Glomerular visceral epithelial cell (primary cell): Measurements from ENCODE around the gene NUDT7.

Source experiments
- DNase-seq: peaks from one replicate; pipeline ENCODE4 v3.0.0-alpha.2; 2016; ENCODE audit errors: extremely low spot score

Gene NUDT7

GRCh38 chr16:77780378-77780837 is 58.1 kb downstream of the NUDT7 start:
- DNase-seq = no peak

DNA sequence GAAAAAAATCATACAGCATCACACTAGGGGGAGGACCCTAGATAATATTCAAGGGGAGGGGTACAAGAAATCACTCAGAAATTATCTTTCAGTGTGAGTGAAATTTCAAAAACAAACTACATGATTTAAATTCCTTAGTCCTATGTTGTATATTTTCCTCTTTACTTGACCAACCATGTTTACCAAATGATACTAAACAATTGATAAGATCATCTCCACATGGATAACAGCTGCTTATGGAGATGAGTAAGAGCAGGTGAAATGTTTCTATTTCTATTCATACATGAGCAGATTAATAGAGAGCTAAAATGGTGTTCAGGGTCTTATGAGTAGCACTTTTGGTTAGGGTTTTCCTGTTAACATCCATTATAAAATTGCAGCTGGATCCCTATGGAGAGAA is 58.8 kb downstream of the NUDT7 start:
- no peak for DNase-seq

DNA sequence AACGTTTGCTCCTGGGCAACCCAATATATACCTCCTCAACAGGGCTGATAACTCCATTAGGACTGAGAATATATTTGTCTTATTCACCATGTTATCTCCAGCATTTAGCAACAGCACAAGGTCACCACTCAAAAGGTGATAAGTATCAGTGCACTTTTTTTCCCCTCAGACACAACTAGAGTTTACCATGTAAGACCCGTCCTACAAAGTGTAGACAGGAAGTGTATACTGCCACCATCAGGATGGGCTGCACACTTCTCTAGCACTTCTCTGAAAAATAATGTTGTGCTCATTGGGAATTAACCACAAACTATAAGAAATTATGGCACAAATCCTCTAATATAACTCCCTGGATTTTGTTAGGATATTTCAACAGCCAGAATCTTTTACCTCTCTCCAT is 60.4 kb downstream of the NUDT7 start:
- DNase-seq = no peak

DNA sequence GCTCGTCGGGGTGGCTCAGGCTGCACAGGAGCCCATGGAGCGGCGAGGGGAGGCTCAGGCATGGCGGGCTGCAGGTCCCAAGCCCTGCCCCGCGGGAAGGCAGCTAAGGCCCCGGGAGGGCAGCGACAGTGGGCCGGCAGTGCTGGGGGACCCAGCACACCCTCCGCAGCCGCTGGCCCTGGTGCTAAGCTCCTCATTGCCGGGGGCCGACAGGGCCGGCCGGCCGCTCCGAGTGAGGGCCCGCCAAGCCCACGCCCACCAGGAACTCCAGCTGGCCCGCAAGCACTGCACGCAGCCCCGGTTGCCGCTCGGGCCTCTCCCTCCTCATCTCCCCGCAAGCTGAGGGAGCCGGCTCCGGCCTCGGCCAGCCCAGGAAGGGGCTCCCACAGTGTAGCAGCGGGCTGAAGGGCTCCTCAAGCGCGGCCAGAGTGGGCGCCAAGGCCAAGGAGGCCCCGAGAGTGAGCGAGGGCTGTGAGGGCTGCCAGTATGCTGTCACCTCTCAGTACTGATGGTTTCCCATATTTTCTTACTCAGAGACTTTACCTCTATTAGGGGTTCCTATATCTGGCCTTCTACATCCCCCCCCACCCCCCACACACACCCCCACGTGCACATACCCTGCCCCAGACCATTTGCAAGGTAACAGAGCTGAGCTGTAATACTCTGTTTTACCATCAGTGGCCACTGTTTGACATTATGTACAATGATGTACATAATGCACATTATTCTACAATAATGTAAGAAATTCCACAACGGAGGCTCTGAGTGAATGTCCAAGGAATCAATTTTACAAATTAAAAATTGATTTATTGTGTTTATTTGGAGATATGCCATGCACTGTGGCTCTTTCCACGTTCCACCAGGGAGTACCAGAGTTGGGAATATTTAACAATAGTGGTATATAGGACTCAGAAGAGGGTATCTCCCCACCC is 62.4 kb downstream of the NUDT7 start:
- DNase-seq = no peak

DNA sequence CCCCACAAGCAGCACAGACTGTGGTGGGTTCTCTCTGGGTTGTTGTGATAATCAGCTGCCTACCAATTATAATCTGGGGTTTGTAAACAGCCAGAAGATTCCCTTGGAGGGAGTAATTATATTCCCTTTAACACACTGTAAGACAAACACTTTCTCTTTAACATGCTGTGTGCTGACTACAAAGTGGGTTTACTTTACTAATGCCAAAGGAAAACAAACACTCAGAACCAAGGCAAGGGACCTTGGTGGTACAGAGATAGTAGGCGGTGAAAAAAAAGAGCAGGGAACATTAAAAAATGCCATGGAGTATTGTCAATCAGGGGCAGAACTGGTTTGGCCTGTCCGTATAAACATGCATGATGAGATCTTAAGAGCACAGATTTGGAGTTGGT is 63.1 kb downstream of the NUDT7 start:
- no peak for DNase-seq

- no peak for DNase-seq
Observed at GRCh38 chr16:77786186-77786847, 64.0 kb downstream of the NUDT7 start.

DNA sequence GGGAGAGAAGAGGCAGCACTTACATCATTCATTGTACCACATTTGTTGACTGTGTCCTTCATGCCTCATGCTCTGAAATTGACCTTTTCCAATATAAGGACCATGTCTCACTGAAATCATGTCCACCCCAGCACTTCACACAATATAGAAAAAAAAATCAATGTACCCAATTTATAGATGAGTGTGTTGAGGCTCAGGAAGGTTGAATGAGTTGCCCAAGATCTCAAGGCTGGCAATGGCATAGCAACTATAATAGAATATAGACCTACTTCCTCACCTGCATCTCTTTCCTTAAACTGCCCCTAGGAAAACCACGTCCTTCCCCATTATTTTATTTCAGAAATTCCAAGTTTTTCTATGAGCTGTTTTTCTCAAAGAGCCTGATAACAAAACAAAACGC is 65.1 kb downstream of the NUDT7 start:
- DNase-seq = no peak

- DNase-seq = no peak
Observed at GRCh38 chr16:77788181-77789084, 66.1 kb downstream of the NUDT7 start, which contains the start of gene VAT1L. TSS of gene VAT1L (plus strand) at chr16:77788564. CDS start at chr16:77788683, 119 bp downstream.

DNA sequence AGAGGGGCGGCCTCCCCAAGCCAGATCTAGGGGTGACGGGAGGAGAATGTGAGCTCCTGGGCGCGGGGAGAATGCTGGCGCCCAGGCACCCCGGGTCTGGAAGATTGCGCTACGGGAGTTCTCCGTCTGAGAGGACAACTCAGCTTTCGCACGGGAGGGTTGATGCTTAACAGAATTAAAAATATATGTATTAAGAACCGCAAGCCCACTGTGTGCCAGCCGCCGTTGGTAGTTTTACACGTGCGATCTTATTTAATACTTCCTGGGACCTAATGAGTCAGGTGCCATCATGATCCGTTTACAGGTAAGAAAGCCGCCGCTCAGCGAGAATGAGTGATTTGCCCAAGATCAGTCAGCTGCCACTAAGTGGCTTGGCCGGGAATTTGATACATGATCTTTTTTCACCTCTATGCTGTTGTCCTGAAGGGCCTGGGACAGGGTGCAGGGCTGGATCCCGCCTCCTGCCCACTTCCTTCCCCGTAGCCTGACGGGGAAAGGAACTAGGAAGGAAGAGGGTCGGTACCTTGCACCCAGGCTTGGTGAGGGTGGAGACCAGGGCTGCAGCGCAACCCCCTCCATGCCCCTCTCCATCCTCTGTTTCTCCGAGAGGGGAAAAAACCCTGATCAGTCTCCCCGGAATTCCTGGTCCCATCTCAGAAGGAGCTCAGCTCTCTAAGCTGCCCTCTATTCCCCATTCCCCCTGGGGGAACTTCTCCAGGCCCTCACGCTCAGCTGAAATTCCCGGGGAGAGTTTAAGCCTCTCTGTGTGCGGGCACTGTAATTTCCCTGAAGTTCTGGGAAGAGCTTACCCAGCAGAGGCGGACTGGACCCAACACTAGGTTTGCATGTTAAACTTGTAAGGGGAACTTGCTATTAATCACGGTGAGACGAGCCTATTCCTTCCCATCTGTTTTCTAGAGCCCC is 67.0 kb downstream of the NUDT7 start:
- DNase-seq = no peak

GRCh38 chr16:77790009-77790372 is 67.7 kb downstream of the NUDT7 start:
- no peak for DNase-seq

DNA sequence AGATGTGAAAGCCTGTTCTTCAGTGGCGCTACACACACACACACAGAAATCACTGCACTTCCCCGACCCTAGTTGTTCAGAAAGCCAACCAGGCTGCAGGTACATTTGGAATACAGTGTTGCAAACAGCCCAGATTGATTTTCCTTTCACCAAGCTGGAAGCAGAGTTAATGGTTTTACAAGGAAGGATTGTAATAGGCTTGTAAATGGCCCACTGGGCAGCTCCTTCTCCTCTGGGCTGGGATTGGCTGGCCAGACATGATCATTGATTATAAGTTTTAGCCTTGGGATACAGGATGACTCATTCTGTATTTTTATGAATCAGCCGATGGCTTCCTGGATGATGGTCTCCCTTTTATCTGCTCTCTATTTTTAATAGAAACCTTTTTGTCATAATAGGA is 68.6 kb downstream of the NUDT7 start:
- DNase-seq = no peak
